NT2/D1 (cell line): ENCODE results near the gene SYNDIG1.

Experiments
- SUZ12 ChIP-seq: IDR thresholded peaks from 2 replicates; pipeline ENCODE4 v1.6.1; 2011; ENCODE audit not compliant: insufficient read length, insufficient read depth; ENCODE audit errors: extremely low read depth
- YY1 ChIP-seq: IDR thresholded peaks from 2 replicates; pipeline ENCODE4 v1.6.1; 2011; ENCODE audit not compliant: insufficient read length, insufficient read depth
- ZNF274 ChIP-seq: IDR thresholded peaks from 2 replicates; pipeline ENCODE4 v1.6.1; 2011; ENCODE audit warnings: mild to moderate bottlenecking, low read depth, low read length

DNA sequence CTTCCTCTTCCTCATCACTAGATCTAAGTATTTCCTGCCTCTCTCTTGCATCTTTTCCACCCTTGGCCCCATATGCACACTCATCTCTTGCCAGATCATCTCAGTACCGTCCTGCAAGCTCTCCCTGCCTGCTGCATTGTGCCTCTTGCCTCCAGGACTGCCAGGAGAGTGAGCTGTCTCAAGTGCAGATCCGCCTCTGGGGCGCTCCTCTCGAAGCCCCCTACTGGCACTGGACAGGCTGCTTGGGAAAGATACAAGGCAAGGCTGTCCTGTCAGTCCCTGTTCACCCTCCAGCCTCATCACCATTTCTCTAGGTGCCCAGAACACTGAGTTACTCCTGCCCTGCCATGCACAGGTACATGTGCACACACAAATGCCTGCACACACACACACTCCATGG lies 10.2 kb downstream of the SYNDIG1 start:
- TF ChIP-seq SUZ12 (no peak), ZNF274 (no peak), YY1 (no peak)
